ENCODE results near the gene ARFGAP3. TPM values are rescaled to one million over a fixed set of nuclear protein-coding genes. Genes with fewer than 3 reads are reported as not detected.

The ARFGAP3 gene
- total RNA-seq, 2 donors from 2014 or later, result 52.9 to 68.9 TPM

- no peak for ATAC-seq (ENCODE audit: insufficient number of reproducible peaks, low FRiP score, low read depth)
- Histone ChIP-seq H3K9me3 (no peaks in the 10 kb centered on the region), H3K4me3 (no peak overlapping the region), H3K27me3 (replicated peaks; ENCODE audit: insufficient read depth) (no peaks in the 10 kb centered on the region), H3K4me1 (ENCODE audit: control insufficient read depth in 1 of 2, low read depth in 2 of 2) (peaks cover 11 to 24% of the 10 kb centered on the region in 2 donors), H3K27ac (peak overlapping the region; percentile 79 to 90), H3K36me3 (peaks cover 59% of the 10 kb centered on the region)
- DNase-seq (ENCODE audit: low spot score), result no peak
- TF ChIP-seq CTCF (IDR thresholded peaks at IDR 0.05), result no peak
Measured at GRCh38 chr22:42805998-42806830, 50.9 kb downstream of the ARFGAP3 start.

GRCh38 chr22:42805016-42805997, 51.8 kb downstream of the ARFGAP3 start:
- H3K9me3 ChIP-seq, result no peaks in the 10 kb centered on the region
- H3K27ac ChIP-seq, result peak overlapping the region; percentile 79 to 90
- no peaks in the 10 kb centered on the region for H3K27me3 ChIP-seq (replicated peaks; ENCODE audit: insufficient read depth)
- H3K4me3 ChIP-seq, result peak overlapping the region; percentile 4
- peaks cover 59% of the 10 kb centered on the region for H3K36me3 ChIP-seq
- DNase-seq (ENCODE audit: low spot score) (no peak), ATAC-seq (ENCODE audit: insufficient number of reproducible peaks, low FRiP score, low read depth) (peak; percentile 50)
- TF ChIP-seq CTCF (IDR thresholded peaks at IDR 0.05), result no peak
- H3K4me1 ChIP-seq (ENCODE audit: control insufficient read depth in 1 of 2, low read depth in 2 of 2), result peaks cover 11 to 24% of the 10 kb centered on the region in 2 donors

- no peak for DNase-seq (ENCODE audit: low spot score)
- TF ChIP-seq CTCF (IDR thresholded peaks at IDR 0.05), result no peak
- no peak overlapping the region for H3K4me3 ChIP-seq
- no peak for ATAC-seq (ENCODE audit: insufficient number of reproducible peaks, low FRiP score, low read depth)
- H3K9me3 ChIP-seq, result no peaks in the 10 kb centered on the region
- H3K4me1 ChIP-seq (ENCODE audit: control insufficient read depth in 1 of 2, low read depth in 2 of 2), result peaks cover 11 to 24% of the 10 kb centered on the region in 2 donors
- peaks cover 58% of the 10 kb centered on the region for H3K36me3 ChIP-seq
- no peak overlapping the region for H3K27ac ChIP-seq
- no peaks in the 10 kb centered on the region for H3K27me3 ChIP-seq (replicated peaks; ENCODE audit: insufficient read depth)
Measured at GRCh38 chr22:42803389-42803788, 53.7 kb downstream of the ARFGAP3 start.

GRCh38 chr22:42801252-42802080, 55.6 kb downstream of the ARFGAP3 start:
- no peak for DNase-seq (ENCODE audit: low spot score)
- Histone ChIP-seq H3K36me3 (peaks cover 50% of the 10 kb centered on the region), H3K27ac (no peak overlapping the region), H3K4me3 (no peak overlapping the region), H3K4me1 (ENCODE audit: control insufficient read depth in 1 of 2, low read depth in 2 of 2) (peaks cover 11 to 22% of the 10 kb centered on the region in 2 donors), H3K9me3 (no peaks in the 10 kb centered on the region), H3K27me3 (replicated peaks; ENCODE audit: insufficient read depth) (no peaks in the 10 kb centered on the region)
- no peak for TF ChIP-seq CTCF (IDR thresholded peaks at IDR 0.05)
- no peak for ATAC-seq (ENCODE audit: insufficient number of reproducible peaks, low FRiP score, low read depth)
